ENCODE results near the gene ATXN10.
"Not testable (repeated sequence)": the region's sequence is repeated elsewhere in the genome, so short reads cannot be mapped to it uniquely, and the experiment has no call there.

ATXN10 gene

GRCh38 chr22:45698094-45698493, 26.5 kb downstream of the ATXN10 start:
- no peak for DNase-seq (ENCODE audit: low read depth, low spot score)
- no peak overlapping the region for H3K4me3 ChIP-seq (ENCODE audit: low read length)

GRCh38 chr22:45702981-45703380, 31.3 kb downstream of the ATXN10 start:
- no peak for DNase-seq (ENCODE audit: low read depth, low spot score)
- no peak overlapping the region for H3K4me3 ChIP-seq (ENCODE audit: low read length)

GRCh38 chr22:45703758-45704157, 32.1 kb downstream of the ATXN10 start:
- no peak overlapping the region for H3K4me3 ChIP-seq (ENCODE audit: low read length)

GRCh38 chr22:45704648-45705047, 33.0 kb downstream of the ATXN10 start:
- no peak overlapping the region for H3K4me3 ChIP-seq (ENCODE audit: low read length)
- DNase-seq (ENCODE audit: low read depth, low spot score): no peak

More at GRCh38 chr22:45703758-45704157, 32.1 kb downstream of the ATXN10 start:
- no peak for DNase-seq (ENCODE audit: low read depth, low spot score)

GRCh38 chr22:45707605-45708004, 36.0 kb downstream of the ATXN10 start:
- DNase-seq (ENCODE audit: low read depth, low spot score): no peak
- no peak overlapping the region for H3K4me3 ChIP-seq (ENCODE audit: low read length)

GRCh38 chr22:45708145-45708544, 36.5 kb downstream of the ATXN10 start:
- no peak overlapping the region for H3K4me3 ChIP-seq (ENCODE audit: low read length)
- no peak for DNase-seq (ENCODE audit: low read depth, low spot score)

- no peak for DNase-seq (ENCODE audit: low read depth, low spot score)
- no peak overlapping the region for H3K4me3 ChIP-seq (ENCODE audit: low read length)
These were observed 37.6 kb downstream of the ATXN10 start for GRCh38 chr22:45709060-45709739.

GRCh38 chr22:45709866-45710265, 38.2 kb downstream of the ATXN10 start:
- no peak overlapping the region for H3K4me3 ChIP-seq (ENCODE audit: low read length)
- DNase-seq (ENCODE audit: low read depth, low spot score): no peak

- no peak overlapping the region for H3K4me3 ChIP-seq (ENCODE audit: low read length)
These were observed 38.8 kb downstream of the ATXN10 start for GRCh38 chr22:45710469-45710868.

GRCh38 chr22:45714390-45714789, 42.8 kb downstream of the ATXN10 start:
- DNase-seq (ENCODE audit: low read depth, low spot score); H3K4me3 ChIP-seq (ENCODE audit: low read length): not testable (repeated sequence)

More at GRCh38 chr22:45710469-45710868, 38.8 kb downstream of the ATXN10 start:
- DNase-seq (ENCODE audit: low read depth, low spot score): no peak

GRCh38 chr22:45717789-45718188, 46.2 kb downstream of the ATXN10 start:
- no peak overlapping the region for H3K4me3 ChIP-seq (ENCODE audit: low read length)
- DNase-seq (ENCODE audit: low read depth, low spot score): no peak

- DNase-seq (ENCODE audit: low read depth, low spot score): no peak
- H3K4me3 ChIP-seq (ENCODE audit: low read length): no peak overlapping the region
These were observed 46.8 kb downstream of the ATXN10 start for GRCh38 chr22:45718391-45718790.

- DNase-seq (ENCODE audit: low read depth, low spot score): no peak
- no peak overlapping the region for H3K4me3 ChIP-seq (ENCODE audit: low read length)
These were observed 49.3 kb downstream of the ATXN10 start for GRCh38 chr22:45720839-45721378.

GRCh38 chr22:45722006-45722405, 50.4 kb downstream of the ATXN10 start:
- H3K4me3 ChIP-seq (ENCODE audit: low read length): no peak overlapping the region
- no peak for DNase-seq (ENCODE audit: low read depth, low spot score)

GRCh38 chr22:45726081-45726480, 54.4 kb downstream of the ATXN10 start:
- no peak for DNase-seq (ENCODE audit: low read depth, low spot score)
- H3K4me3 ChIP-seq (ENCODE audit: low read length): no peak overlapping the region

GRCh38 chr22:45731041-45731797, 59.6 kb downstream of the ATXN10 start:
- no peak overlapping the region for H3K4me3 ChIP-seq (ENCODE audit: low read length)
- DNase-seq (ENCODE audit: low read depth, low spot score): no peak

- H3K4me3 ChIP-seq (ENCODE audit: low read length): no peak overlapping the region
- no peak for DNase-seq (ENCODE audit: low read depth, low spot score)
These were observed 60.3 kb downstream of the ATXN10 start for GRCh38 chr22:45731798-45732495.

- no peak overlapping the region for H3K4me3 ChIP-seq (ENCODE audit: low read length)
- no peak for DNase-seq (ENCODE audit: low read depth, low spot score)
These were observed 63.6 kb downstream of the ATXN10 start for GRCh38 chr22:45735273-45735672.

GRCh38 chr22:45738206-45738605, 66.6 kb downstream of the ATXN10 start:
- no peak for DNase-seq (ENCODE audit: low read depth, low spot score)
- H3K4me3 ChIP-seq (ENCODE audit: low read length): no peak overlapping the region

GRCh38 chr22:45740236-45740635, 68.6 kb downstream of the ATXN10 start:
- no peak overlapping the region for H3K4me3 ChIP-seq (ENCODE audit: low read length)
- no peak for DNase-seq (ENCODE audit: low read depth, low spot score)

All from Jurkat, Clone E6-1 (cell line).